Liver (tissue), 3 donors: ENCODE results near the gene SLC2A14.

Source experiments
- HNF4G ChIP-seq: IDR thresholded peaks from 2 replicates; pipeline ENCODE4 v1.6.1; 2016; ENCODE audit warnings: antibody characterized with exemption
- NR2F2 ChIP-seq: IDR thresholded peaks from 2 replicates; pipeline ENCODE4 v1.6.1; 2016; ENCODE audit warnings: antibody characterized with exemption
- TF ChIP-seq, protein P1 (sequence below): fragments of 150-350 bp; IDR thresholded peaks from 2 replicates; pipeline ENCODE4 v1.5.1; 2017; ENCODE audit warnings: improper control_type of control experiment, low read depth, low read length; ENCODE audit not compliant: missing input control
- TF ChIP-seq, protein P2 (sequence below): IDR thresholded peaks from 2 replicates; pipeline ENCODE4 v1.6.1; 2016; ENCODE audit warnings: antibody characterized with exemption, mild to moderate bottlenecking
- TF ChIP-seq, protein P3 (sequence below): IDR thresholded peaks from 2 replicates; pipeline ENCODE4 v1.6.1; 2016; ENCODE audit warnings: antibody characterized with exemption
- donor health status: healthy.
- donor health status: healthy.

DNA sequence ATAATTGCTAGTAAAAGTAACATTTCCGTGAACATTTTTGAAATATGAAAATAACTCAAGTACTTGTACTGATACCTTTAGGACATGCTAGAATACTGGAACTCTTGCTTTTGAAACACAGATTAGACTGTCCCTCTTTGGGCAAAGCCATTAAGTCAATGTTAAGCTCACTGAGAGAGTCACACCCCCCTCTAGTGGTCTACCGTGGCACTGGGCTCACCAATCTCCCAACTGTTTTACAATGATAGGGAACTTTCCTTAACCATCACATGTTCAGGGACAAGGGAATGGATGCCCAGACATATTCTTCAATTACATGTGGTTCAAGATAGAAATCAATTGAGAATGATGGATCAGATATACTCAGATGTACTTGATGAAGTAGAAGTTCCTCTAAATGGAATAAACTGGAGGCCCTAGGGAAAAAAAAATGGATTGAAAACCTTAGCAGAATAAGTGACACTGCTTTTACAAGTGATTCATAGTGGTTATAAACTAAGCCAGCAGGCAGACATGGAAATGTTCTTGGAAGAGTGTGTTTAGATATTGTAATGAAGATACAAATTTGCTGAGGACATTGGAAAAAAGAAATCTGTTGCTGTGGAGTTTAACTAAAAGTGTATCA lies 65.7 kb downstream of the SLC2A14 start:
- no peak for TF ChIP-seq HNF4G
- no peak for TF ChIP-seq NR2F2
- TF ChIP-seq, protein P1, sequence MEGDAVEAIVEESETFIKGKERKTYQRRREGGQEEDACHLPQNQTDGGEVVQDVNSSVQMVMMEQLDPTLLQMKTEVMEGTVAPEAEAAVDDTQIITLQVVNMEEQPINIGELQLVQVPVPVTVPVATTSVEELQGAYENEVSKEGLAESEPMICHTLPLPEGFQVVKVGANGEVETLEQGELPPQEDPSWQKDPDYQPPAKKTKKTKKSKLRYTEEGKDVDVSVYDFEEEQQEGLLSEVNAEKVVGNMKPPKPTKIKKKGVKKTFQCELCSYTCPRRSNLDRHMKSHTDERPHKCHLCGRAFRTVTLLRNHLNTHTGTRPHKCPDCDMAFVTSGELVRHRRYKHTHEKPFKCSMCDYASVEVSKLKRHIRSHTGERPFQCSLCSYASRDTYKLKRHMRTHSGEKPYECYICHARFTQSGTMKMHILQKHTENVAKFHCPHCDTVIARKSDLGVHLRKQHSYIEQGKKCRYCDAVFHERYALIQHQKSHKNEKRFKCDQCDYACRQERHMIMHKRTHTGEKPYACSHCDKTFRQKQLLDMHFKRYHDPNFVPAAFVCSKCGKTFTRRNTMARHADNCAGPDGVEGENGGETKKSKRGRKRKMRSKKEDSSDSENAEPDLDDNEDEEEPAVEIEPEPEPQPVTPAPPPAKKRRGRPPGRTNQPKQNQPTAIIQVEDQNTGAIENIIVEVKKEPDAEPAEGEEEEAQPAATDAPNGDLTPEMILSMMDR: peak; percentile 88
- TF ChIP-seq, protein P2, sequence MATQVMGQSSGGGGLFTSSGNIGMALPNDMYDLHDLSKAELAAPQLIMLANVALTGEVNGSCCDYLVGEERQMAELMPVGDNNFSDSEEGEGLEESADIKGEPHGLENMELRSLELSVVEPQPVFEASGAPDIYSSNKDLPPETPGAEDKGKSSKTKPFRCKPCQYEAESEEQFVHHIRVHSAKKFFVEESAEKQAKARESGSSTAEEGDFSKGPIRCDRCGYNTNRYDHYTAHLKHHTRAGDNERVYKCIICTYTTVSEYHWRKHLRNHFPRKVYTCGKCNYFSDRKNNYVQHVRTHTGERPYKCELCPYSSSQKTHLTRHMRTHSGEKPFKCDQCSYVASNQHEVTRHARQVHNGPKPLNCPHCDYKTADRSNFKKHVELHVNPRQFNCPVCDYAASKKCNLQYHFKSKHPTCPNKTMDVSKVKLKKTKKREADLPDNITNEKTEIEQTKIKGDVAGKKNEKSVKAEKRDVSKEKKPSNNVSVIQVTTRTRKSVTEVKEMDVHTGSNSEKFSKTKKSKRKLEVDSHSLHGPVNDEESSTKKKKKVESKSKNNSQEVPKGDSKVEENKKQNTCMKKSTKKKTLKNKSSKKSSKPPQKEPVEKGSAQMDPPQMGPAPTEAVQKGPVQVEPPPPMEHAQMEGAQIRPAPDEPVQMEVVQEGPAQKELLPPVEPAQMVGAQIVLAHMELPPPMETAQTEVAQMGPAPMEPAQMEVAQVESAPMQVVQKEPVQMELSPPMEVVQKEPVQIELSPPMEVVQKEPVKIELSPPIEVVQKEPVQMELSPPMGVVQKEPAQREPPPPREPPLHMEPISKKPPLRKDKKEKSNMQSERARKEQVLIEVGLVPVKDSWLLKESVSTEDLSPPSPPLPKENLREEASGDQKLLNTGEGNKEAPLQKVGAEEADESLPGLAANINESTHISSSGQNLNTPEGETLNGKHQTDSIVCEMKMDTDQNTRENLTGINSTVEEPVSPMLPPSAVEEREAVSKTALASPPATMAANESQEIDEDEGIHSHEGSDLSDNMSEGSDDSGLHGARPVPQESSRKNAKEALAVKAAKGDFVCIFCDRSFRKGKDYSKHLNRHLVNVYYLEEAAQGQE: no peak
- TF ChIP-seq, protein P3, sequence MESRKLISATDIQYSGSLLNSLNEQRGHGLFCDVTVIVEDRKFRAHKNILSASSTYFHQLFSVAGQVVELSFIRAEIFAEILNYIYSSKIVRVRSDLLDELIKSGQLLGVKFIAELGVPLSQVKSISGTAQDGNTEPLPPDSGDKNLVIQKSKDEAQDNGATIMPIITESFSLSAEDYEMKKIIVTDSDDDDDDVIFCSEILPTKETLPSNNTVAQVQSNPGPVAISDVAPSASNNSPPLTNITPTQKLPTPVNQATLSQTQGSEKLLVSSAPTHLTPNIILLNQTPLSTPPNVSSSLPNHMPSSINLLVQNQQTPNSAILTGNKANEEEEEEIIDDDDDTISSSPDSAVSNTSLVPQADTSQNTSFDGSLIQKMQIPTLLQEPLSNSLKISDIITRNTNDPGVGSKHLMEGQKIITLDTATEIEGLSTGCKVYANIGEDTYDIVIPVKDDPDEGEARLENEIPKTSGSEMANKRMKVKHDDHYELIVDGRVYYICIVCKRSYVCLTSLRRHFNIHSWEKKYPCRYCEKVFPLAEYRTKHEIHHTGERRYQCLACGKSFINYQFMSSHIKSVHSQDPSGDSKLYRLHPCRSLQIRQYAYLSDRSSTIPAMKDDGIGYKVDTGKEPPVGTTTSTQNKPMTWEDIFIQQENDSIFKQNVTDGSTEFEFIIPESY: no peak
